Frontal cortex (tissue), 4 donors: ENCODE results near the gene FAM20C. TPM values are rescaled to one million over a fixed set of nuclear protein-coding genes. Genes with fewer than 3 reads are reported as not detected.
"Not testable (repeated sequence)": the region's sequence is repeated elsewhere in the genome, so short reads cannot be mapped to it uniquely, and the experiment has no call there.

ENCODE experiments used
- DNase-seq, 2 donors: peaks; one replicate each; pipeline ENCODE4 v3.0.0; 2012; ENCODE audit warnings: low spot score in 2 of 2
- FAIRE-seq: peaks from 2 replicates; lab custom pipeline; 2012; peaks lifted over from hg19 to GRCh38; lab: Jason Lieb, UNC
- total RNA-seq: library from RNA; depleted of rRNA; stranded (reverse); fragments of >200 nt; gene quantifications from one replicate; pipeline ENCODE4 v1.2.3, GENCODE V29; 2014
- donor health status: control.
- donor health status: control.
- donor health status: control.

The FAM20C gene
- total RNA-seq, 1 donor from 2014 or later = 19.6 TPM

GRCh38 chr7:295155-296154, 103.1 kb downstream of the FAM20C start:
- no peak for FAIRE-seq
- no peak for DNase-seq

DNA sequence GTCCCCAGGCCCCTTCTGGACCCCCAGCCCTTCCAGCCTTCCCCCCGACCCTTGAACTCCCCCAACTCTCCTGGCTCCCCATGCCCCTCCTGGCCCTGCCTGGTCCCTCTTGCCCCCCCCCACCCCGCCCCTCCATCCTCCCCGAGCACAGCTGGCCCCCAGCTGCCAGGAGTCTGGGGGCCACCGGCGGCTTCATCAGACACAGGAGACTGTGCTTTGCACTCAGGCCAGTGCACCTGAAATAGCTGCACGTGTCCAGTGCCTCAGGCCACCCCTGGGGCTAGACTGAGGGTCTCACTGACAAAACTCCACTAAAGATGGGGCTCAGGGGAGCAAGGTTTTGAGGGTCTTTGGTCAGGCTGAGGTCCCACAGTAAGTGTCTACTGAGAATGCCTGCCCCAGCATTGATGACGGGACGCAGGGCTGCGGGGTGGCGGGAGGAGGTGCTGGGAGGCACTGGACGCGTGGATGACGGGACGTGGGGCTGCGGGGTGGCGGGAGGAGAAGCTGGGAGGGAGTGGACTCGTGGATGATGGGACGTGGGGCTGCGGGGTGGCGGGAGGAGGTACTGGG, 104.1 kb downstream of the FAM20C start:
- FAIRE-seq (no peak), DNase-seq (no peak)

- FAIRE-seq, DNase-seq: not testable (repeated sequence)
These were observed 104.8 kb downstream of the FAM20C start for GRCh38 chr7:297141-297540.

- FAIRE-seq = no peak
- no peak for DNase-seq
These were observed 105.4 kb downstream of the FAM20C start for GRCh38 chr7:297611-298374.

- DNase-seq (no peak), FAIRE-seq (no peak)
These were observed 106.0 kb downstream of the FAM20C start for GRCh38 chr7:298375-298702.

- FAIRE-seq (no peak), DNase-seq (no peak)
These were observed 106.4 kb downstream of the FAM20C start for GRCh38 chr7:298743-299142.

DNA sequence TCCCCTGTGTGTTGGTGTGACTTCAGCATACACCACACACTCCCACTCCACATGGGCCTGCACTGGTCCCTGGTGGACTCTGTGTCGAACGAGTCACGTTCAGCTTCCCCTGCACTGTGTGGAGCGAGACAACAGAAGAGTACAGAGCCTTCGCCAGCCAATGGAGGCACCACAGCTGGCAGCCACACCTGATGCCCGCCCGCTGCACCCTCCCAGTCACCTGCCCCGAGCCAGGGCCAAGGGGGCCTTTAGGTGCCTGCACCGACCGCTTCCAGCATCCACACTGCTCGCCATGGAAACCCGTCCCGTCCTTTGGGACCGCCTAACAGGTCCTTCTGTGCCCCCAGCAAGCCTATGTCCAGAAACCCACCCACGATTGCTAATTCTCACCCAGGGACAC, 106.8 kb downstream of the FAM20C start:
- DNase-seq (no peak), FAIRE-seq (no peak)

DNA sequence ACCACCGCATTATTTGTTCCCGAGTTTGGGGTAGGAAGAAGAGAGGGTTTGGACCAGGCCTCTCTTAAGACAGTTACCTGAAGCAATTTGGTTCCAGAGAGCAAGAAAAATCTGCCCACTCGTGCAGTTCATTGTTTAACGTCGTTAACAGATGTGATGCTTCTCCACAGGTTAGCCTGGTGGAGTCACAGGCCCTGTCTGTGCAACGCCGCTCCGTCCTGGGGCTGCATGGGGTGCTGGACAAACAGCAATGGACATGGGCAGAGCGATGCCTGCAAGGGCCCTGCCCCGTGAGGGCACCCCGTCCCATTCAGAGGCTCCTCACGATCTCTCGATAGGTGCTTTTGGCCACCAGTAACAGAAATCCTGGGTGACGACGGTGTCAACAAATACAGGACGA, 107.3 kb downstream of the FAM20C start:
- FAIRE-seq = no peak
- DNase-seq = no peak

- no peak for FAIRE-seq
These were observed 107.7 kb downstream of the FAM20C start for GRCh38 chr7:300048-300447.

GRCh38 chr7:300546-301290, 108.3 kb downstream of the FAM20C start:
- FAIRE-seq = no peak
- no peak for DNase-seq

More at GRCh38 chr7:300048-300447, 107.7 kb downstream of the FAM20C start:
- DNase-seq = no peak

DNA sequence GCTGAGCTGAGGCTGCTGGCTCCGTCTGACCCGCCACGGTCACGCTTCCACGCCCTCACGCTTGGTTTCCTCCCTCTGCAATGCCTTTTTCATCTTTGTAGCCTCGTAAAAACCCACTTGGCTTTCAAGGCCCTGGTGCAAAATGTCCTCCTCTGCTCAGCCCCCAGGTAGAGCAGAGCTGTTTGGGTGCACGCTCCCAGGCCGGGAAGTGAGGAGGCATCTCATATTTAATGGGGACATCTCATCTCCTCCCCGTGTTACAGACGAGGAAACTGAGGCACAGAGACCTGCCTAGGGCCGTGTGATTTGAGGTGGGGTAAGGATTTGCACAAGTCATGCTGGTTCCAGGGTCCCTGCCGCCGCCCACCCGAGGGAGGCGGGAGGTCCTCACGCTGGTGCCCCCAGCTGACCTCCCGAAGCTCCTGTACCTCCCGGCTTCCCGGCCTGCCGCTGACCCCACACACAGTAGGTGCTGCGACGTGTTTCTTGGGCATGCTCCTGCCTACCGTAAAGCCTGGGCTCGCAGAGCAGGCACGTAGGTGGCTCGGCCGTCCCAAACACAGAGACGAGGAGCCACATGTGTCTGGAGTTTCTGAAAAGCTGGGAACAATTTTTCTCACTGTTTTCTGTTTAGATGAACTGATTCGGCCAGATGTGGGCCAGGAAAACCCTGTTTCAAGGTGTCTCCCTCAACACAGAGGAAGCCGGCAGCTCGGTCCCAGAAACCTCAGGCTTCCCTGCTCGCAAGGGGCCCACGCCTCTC, 109.1 kb downstream of the FAM20C start:
- FAIRE-seq (no peak), DNase-seq (no peak)

DNA sequence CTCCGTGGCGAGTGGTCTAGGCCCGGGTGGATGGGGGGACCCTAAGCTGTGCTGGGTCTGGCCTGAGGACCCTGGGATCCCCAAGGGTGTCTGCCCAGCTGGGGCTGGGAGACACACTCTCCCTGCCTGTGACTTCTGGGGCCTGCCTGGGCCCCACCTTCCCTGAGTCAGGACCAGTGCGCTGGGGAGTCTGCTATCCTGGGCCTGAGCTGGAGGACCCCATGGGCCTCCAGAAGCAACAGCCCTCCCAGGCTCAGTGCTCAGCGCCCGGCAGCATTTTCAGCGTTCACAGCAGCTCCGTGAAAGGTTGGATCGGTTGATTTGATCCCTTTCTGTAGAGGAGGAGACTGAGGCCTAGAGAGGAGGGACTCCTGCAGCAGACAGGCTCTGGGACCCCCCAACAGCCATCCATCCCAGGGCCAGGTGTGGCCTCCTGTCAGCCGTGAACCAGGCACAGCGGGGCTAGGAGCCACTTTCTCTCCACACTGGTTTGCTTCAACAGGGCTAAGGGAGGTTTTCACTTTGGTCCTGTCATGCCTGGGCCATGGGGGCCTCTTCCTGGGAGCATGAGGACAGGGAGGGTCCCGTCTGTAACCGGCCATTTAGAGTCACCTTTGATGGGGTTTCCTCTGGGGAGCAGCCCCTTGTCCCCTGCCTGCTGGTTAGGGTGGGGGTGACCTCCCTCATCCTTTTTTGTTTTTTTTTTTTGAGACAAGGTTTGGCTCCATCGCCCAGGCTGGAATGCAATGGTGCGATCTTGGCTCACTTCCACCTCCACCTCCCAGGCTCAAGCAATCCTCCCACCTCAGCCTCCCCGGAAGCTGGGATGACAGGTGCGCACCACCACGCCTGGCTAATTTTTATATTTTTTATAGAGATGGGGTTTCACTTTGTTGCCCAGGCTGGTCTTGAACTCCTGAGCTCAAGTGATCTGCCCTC, 110.0 kb downstream of the FAM20C start:
- DNase-seq (no peak), FAIRE-seq (no peak)

DNA sequence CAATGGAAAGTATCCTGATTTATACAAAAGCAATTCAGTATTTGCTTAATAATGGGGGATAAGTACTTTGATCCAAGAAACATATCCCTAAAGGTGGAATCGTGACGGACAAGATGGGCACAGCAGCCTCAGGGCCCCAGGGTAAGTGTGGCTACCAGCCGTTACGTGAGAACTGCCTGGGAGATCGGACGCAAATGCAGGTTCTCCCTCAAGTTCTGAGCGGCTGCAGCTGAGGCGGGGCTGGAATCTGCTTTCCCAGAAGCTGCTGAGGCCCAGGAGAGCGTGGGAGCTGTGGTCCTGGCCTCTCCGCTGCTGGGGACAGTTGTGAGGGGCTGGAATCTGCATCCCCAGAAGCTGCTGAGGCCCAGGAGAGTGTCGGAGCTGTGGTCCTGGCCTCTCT, 111.1 kb downstream of the FAM20C start:
- DNase-seq (no peak), FAIRE-seq (no peak)

DNA sequence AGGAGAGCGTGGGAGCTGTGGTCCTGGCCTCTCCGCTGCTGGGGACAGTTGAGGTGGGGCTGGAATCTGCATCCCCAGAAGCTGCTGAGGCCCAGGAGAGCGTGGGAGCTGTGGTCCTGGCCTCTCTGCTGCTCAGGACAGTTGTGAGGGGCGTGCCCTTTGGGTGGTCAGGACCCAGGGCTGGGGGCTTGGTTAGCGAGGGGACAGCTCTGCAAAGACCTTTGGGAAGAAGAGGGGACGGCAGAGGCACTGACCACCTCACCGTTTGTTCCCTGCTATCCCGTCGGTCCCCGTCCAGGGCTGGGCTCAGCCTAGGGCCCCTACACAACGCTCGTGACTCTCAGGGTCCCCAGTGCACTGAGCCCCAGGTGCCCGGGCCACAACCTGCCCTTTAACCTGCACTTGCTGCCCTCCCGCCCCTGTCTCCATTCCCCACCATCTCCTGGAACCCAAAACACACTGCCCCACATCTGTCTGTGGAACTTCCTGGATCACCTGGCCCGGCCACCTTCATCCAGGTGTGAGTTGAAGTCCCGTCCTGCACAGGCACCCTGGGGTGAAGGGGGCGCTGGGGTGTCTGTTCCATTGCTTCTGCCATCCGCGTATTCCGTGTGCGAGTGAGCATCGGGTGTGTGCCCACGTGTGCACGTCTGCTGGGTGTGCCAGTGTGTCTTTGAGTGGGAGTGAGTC, 111.7 kb downstream of the FAM20C start:
- FAIRE-seq (no peak), DNase-seq (no peak)

GRCh38 chr7:304574-305409, 112.4 kb downstream of the FAM20C start:
- no peak for DNase-seq
- FAIRE-seq = no peak

DNA sequence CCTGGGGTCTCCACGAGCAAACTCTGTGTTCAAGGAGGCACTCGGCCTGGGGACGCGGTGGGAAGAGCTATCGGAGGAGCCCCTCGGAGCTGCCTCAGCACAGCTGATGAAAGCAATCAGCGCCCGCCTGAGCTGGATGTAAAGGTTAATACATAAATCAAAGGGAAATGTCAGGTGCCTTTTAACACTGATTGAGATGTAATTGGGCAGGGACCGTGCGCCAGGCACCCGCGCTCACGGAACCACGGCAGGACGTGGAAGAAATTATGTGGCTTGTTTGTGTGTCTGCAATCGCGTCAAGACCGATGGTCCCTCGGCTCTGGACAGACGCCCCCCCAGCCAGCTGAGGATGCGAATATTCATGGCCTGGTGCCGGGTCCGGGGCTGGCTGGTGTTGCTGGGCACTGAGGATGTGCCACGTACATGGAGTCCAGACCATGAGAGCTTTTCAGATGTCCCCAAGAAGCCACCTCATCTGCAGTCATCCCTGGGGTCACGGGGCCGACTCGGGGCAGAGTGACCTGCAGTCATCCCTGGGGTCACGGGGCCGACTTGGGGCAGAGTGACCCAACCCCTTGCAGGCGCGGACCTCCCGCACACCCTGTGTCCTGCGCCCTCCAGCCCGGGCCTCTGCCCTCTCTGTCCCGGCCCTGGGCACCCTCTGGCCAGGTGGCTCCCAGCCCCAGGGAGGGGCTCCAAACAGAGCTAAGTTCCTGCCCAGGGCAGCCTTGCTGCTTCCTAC, 113.2 kb downstream of the FAM20C start:
- DNase-seq = no peak
- no peak for FAIRE-seq
